ENCODE measurements around the gene KCNIP1. TPM values are rescaled to one million over a fixed set of nuclear protein-coding genes. Genes with fewer than 3 reads are reported as not detected.

The KCNIP1 gene
- total and polyA plus RNA-seq, 2 of the 8 experiments (the other 6 are each of a cell fraction or from before 2014, with no cell fraction given), result 0.52 to 0.83 TPM

DNA sequence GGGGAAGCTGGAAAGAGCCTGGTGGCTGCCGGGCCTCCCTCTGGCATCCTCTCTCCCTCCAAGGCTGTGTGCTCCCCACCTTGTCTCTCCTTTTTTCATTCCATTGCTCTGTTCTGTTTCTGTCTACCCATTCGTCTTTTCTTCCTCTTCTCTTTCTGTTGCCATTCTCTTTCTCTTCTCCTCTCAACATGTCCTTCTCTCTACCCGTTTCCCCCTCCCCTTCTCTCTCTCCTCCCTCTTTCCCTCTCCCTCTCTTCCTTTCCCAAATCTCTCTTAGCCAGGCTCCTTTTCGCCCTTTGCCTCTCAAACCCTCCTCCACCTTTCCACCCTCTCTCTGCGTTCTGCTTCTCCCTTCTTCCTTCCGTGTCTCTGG is 19.4 kb upstream of the KCNIP1 start:
- H2AFZ ChIP-seq (ENCODE audit: low read length), result no peak overlapping the region

More for the DNA sequence above, 19.4 kb upstream of the KCNIP1 start:
- Histone ChIP-seq H3K9me3 (ENCODE audit: insufficient read depth in 2 of 2, low read depth in 1 of 2, low read length in 1 of 2) (no peaks in the 10 kb centered on the region), H3K23ac (ENCODE audit: insufficient read length) (no peak overlapping the region), H2BK20ac (ENCODE audit: low read length) (no peak overlapping the region), H4K91ac (replicated peaks; ENCODE audit: insufficient read length, low read length) (no peak overlapping the region), H4K20me1 (replicated peaks in 1 of 2; ENCODE audit: control insufficient read depth in 1 of 2, insufficient read depth in 2 of 2, low read length in 2 of 2) (no peaks in the 10 kb centered on the region), H3K4me1 (replicated peaks in 1 of 4; ENCODE audit: control insufficient read depth in 3 of 4, insufficient read depth in 4 of 4, low read length in 3 of 4) (peaks cover 0 to 4% (median 0%) of the 10 kb centered on the region in 4 experiments; a peak in 1 of 7 replicates), H3K4me2 (ENCODE audit: insufficient read depth in 1 of 2, low read depth in 2 of 2, low read length in 2 of 2) (no peak overlapping the region), H2AK5ac (ENCODE audit: low read depth, low read length) (no peak overlapping the region), H3K9ac (replicated peaks in 1 of 4; ENCODE audit: extremely low read depth in 1 of 4, low read depth in 3 of 4, low read length in 3 of 4) (no peak overlapping the region), H2BK12ac (ENCODE audit: low read depth, low read length) (no peak overlapping the region), H3K4me3 (ENCODE audit: extremely low read depth in 1 of 4, insufficient read depth in 2 of 4, low read depth in 3 of 4, low read length in 4 of 4) (no peak overlapping the region), H3K18ac (ENCODE audit: extremely low read depth, low read length) (no peak overlapping the region), H3K79me2 (ENCODE audit: control insufficient read depth in 1 of 2, insufficient read depth in 2 of 2, low read length in 2 of 2) (no peaks in the 10 kb centered on the region), H3K79me1 (ENCODE audit: low read depth, low read length) (no peaks in the 10 kb centered on the region), H2BK15ac (ENCODE audit: low read length) (no peak overlapping the region), H3K23me2 (ENCODE audit: low read depth, low read length) (no peaks in the 10 kb centered on the region; the same call in 1 of the 2 replicates), H3K14ac (ENCODE audit: insufficient read length) (no peak overlapping the region), H4K5ac (ENCODE audit: insufficient read length, low read depth, low read length) (no peak overlapping the region), H2BK5ac (ENCODE audit: low read depth, low read length) (no peak overlapping the region), H3K27me3 (replicated peaks in 1 of 4; ENCODE audit: control insufficient read depth in 3 of 4, extremely low read depth in 1 of 4, insufficient read depth in 3 of 4, low read length in 3 of 4) (no peaks in the 10 kb centered on the region; a peak in 2 of 7 replicates), H3K27ac (ENCODE audit: low read depth, low read length) (no peak overlapping the region), H3K56ac (replicated peaks; ENCODE audit: insufficient read length, low read depth, low read length) (no peak overlapping the region), H2BK120ac (replicated peaks; ENCODE audit: low read depth, low read length) (no peak overlapping the region), H3K36me3 (ENCODE audit: control insufficient read depth in 2 of 4, insufficient read depth in 4 of 4, low read length in 3 of 4) (no peaks in the 10 kb centered on the region), H3K4ac (replicated peaks; ENCODE audit: insufficient read length, low read depth, low read length) (no peak overlapping the region), H4K8ac (ENCODE audit: extremely low read depth, insufficient read depth, low read length) (no peak overlapping the region; the same call in 1 of the 2 replicates)
- no peak for TF ChIP-seq RAD21 (IDR thresholded peaks at IDR 0.05 in 1 of 2, conservative IDR thresholded peaks at IDR 0.05 in 1 of 2; ENCODE audit: low read depth in 2 of 2, low read length in 2 of 2)
- no peak for TF ChIP-seq POLR2AphosphoS5 (IDR thresholded peaks at IDR 0.05; ENCODE audit: low read depth, low read length)
- no peak for TF ChIP-seq GABPA (IDR thresholded peaks at IDR 0.05; ENCODE audit: borderline replicate concordance, insufficient read depth, low read length)
- TF ChIP-seq, protein P1, sequence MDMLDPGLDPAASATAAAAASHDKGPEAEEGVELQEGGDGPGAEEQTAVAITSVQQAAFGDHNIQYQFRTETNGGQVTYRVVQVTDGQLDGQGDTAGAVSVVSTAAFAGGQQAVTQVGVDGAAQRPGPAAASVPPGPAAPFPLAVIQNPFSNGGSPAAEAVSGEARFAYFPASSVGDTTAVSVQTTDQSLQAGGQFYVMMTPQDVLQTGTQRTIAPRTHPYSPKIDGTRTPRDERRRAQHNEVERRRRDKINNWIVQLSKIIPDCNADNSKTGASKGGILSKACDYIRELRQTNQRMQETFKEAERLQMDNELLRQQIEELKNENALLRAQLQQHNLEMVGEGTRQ (IDR thresholded peaks at IDR 0.05; ENCODE audit: low read length), result no peak
- no peak for TF ChIP-seq CEBPB (IDR thresholded peaks at IDR 0.05; ENCODE audit: low read depth, low read length)
- CTCF ChIA-PET (ENCODE audit: partially characterized antibody), result interaction anchor here (0.6 to 4.1 kb wide), 8 partner anchors 10 to 255 kb away, joined by 3 to 27 read pairs (median 3); no protein-coding TSS in a partner anchor
- FAIRE-seq, result no peak
- 78% methylated on average over 6 of the region's 6 CpGs; no CpG with 5 or more reads in 1 of the 2 experiments for WGBS, 2 experiments (ENCODE audit: extremely low coverage in 1 of 2, insufficient coverage in 1 of 2, insufficient read length in 1 of 2, insufficient replicate concordance in 2 of 2, low coverage in 1 of 2, low lambda C conversion rate in 2 of 2, missing lambda C conversion rate in 1 of 2)
- DNase-seq (ENCODE audit: low read depth in 1 of 2, low spot score in 2 of 2), result no peak
- POLR2A ChIA-PET (ENCODE audit: partially characterized antibody), result interaction anchor here (1.0 to 1.1 kb wide), 2 partner anchors 10 to 23 kb away, joined by 3 to 4 read pairs; no protein-coding TSS in a partner anchor

Data from H1 (cell line).